Osteoblast (primary cell): ENCODE data around the gene PABPN1L. TPM values are rescaled to one million over a fixed set of nuclear protein-coding genes. Genes with fewer than 3 reads are reported as not detected.

Experiments
- DNase-seq: peaks from one replicate; pipeline ENCODE4 v3.0.0; 2011; ENCODE audit warnings: low spot score, mixed read lengths; ENCODE audit not compliant: insufficient read length; ENCODE audit errors: missing footprints
- H2AFZ ChIP-seq: 2 replicates; pipeline ENCODE4 v1.6.0; 2011; ENCODE audit warnings: mild to moderate bottlenecking, low read length
- H3K27ac ChIP-seq: 2 replicates; pipeline ENCODE4 v1.5.1; 2011; ENCODE audit warnings: mild to moderate bottlenecking, low read depth, low read length, moderate library complexity
- H3K27me3 ChIP-seq: 2 replicates; pipeline ENCODE4 v1.6.0; 2012; ENCODE audit warnings: mild to moderate bottlenecking, control low read depth, inconsistent platforms, low read length, moderate library complexity; ENCODE audit not compliant: insufficient read depth
- H3K36me3 ChIP-seq: 2 replicates; pipeline ENCODE4 v1.5.1; 2011; ENCODE audit warnings: mild to moderate bottlenecking, low read length, control low read depth, moderate library complexity; ENCODE audit not compliant: insufficient read depth
- H3K4me1 ChIP-seq: 2 replicates; pipeline ENCODE4 v1.5.1; 2011; ENCODE audit warnings: mild to moderate bottlenecking, low read length, control low read depth, moderate library complexity; ENCODE audit not compliant: insufficient read depth
- H3K4me2 ChIP-seq: 2 replicates; pipeline ENCODE4 v1.6.0; 2011; ENCODE audit warnings: mild to moderate bottlenecking, low read length; ENCODE audit not compliant: insufficient read depth
- H3K4me3 ChIP-seq: fragments of 200-600 bp; sonication (generic); 3 replicates; pipeline ENCODE4 v1.5.1; 2012; ENCODE audit warnings: mild to moderate bottlenecking, low read length, inconsistent platforms; ENCODE audit not compliant: insufficient read depth
- H3K79me2 ChIP-seq: 2 replicates; pipeline ENCODE4 v1.6.0; 2012; ENCODE audit warnings: mild to moderate bottlenecking, low read length, control low read depth, inconsistent platforms; ENCODE audit not compliant: insufficient read depth
- H3K9me3 ChIP-seq: 2 replicates; pipeline ENCODE4 v1.5.1; 2011; ENCODE audit warnings: low read depth, low read length, control low read depth
- H4K20me1 ChIP-seq: 2 replicates; pipeline ENCODE4 v1.6.0; 2012; ENCODE audit warnings: mild to moderate bottlenecking, low read length, control low read depth; ENCODE audit not compliant: insufficient read depth
- total RNA-seq: library from RNA; depleted of rRNA; stranded (reverse); fragments of >200 nt; gene quantifications from 2 replicates; pipeline ENCODE4 v1.2.3, GENCODE V29; 2012
- TF ChIP-seq, protein P1 (sequence below): IDR thresholded peaks from 2 replicates; pipeline ENCODE4 v1.5.1; 2011; ENCODE audit warnings: mild to moderate bottlenecking, low read depth, low read length, moderate library complexity; ENCODE audit errors: extremely low read depth

Gene PABPN1L
- total RNA-seq, 1 donor = not detected

DNA sequence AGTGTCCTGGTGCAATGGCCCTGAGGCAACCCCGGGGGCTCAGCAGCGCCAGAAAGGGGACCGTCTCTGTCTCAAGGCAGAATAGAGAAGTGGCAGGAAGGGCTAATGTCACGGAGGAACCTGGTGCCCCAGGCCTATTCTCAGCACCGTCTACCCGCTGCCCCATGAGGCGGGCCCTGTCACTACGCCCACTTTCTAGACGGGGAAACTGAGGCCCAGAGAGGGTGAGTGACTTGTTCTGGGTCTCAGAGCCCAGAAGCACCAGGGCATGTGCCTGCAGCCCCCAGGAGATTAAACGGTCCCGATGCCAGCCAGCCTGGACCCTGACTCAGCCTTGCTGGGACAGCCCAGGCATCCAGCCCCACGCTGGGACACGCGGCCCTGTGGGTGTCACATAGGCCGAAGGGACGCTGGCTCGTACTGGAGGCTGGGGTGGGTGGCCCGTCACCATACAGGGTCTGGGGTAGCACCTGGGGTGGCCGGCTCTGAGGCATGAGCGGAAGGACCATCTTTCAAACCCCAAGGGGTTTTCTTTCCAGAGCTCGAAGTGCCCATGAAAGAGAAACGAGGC, 40.2 kb upstream of the PABPN1L start:
- Histone ChIP-seq H3K27me3 (peaks cover 16% of the 10 kb centered on the region), H2AFZ (no peak overlapping the region)
- TF ChIP-seq, protein P1, sequence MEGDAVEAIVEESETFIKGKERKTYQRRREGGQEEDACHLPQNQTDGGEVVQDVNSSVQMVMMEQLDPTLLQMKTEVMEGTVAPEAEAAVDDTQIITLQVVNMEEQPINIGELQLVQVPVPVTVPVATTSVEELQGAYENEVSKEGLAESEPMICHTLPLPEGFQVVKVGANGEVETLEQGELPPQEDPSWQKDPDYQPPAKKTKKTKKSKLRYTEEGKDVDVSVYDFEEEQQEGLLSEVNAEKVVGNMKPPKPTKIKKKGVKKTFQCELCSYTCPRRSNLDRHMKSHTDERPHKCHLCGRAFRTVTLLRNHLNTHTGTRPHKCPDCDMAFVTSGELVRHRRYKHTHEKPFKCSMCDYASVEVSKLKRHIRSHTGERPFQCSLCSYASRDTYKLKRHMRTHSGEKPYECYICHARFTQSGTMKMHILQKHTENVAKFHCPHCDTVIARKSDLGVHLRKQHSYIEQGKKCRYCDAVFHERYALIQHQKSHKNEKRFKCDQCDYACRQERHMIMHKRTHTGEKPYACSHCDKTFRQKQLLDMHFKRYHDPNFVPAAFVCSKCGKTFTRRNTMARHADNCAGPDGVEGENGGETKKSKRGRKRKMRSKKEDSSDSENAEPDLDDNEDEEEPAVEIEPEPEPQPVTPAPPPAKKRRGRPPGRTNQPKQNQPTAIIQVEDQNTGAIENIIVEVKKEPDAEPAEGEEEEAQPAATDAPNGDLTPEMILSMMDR = no peak

DNA sequence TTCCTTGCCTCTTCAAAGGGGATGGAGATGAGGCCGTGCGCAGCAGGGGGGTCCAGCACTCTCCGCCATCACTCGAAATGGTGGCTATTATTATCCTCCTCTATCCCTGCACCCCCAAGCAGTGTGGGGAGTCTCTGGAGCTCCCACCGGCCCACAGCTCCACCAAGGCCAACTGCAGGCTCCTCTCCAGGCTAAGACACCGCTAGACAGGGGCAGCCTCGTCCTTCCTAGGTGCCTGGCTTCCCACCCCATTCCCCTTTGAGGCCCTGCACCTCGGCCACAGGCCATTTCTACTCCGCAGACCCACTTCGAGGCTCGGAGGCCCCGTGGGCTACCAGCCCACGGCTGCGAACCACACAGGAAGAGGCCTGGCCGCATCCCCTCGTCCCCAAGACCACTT, 39.6 kb upstream of the PABPN1L start:
- Histone ChIP-seq H3K79me2 (no peaks in the 10 kb centered on the region), H3K4me2 (no peak overlapping the region), H3K4me1 (no peaks in the 10 kb centered on the region), H2AFZ (no peak overlapping the region), H3K9me3 (no peaks in the 10 kb centered on the region), H3K27me3 (peaks cover 16% of the 10 kb centered on the region), H3K36me3 (no peaks in the 10 kb centered on the region), H3K27ac (no peak overlapping the region), H3K4me3 (no peak overlapping the region), H4K20me1 (no peaks in the 10 kb centered on the region)
- DNase-seq = no peak
- TF ChIP-seq, protein P1 = no peak

More for the DNA sequence above, 40.2 kb upstream of the PABPN1L start:
- no peaks in the 10 kb centered on the region for H3K36me3 ChIP-seq
- H3K27ac ChIP-seq = no peak overlapping the region
- H3K79me2 ChIP-seq = no peaks in the 10 kb centered on the region
- H3K4me3 ChIP-seq = no peak overlapping the region
- H3K4me1 ChIP-seq = no peaks in the 10 kb centered on the region
- H4K20me1 ChIP-seq = no peaks in the 10 kb centered on the region
- no peak overlapping the region for H3K4me2 ChIP-seq
- no peak for DNase-seq
- H3K9me3 ChIP-seq = no peaks in the 10 kb centered on the region

DNA sequence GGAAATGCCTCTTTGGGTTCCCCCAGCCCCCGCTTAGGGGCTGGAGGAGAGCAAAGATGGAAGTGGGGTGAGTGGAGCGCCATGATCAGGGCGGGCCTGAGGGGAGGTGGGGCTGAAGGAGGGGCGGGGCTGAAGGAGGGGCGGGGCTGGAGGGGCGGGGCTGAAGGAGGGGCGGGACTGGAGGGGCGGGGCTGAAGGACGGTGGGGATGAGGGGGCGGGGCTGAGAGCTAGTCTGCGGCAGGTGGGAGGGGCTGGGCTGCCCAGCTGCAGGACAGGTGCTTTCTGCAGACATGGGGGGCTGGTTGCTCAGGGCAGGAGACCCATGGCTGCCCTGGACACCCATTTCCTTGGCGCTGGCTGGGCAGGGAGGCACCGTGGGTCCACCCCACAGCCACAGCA, 39.1 kb upstream of the PABPN1L start:
- H3K9me3 ChIP-seq = no peaks in the 10 kb centered on the region
- no peak overlapping the region for H3K4me2 ChIP-seq
- TF ChIP-seq, protein P1 = no peak
- H3K4me3 ChIP-seq = no peak overlapping the region
- no peak overlapping the region for H3K27ac ChIP-seq
- peak; percentile 89 for DNase-seq
- no peaks in the 10 kb centered on the region for H3K79me2 ChIP-seq
- H3K27me3 ChIP-seq = peaks cover 15% of the 10 kb centered on the region
- no peaks in the 10 kb centered on the region for H3K4me1 ChIP-seq
- H3K36me3 ChIP-seq = no peaks in the 10 kb centered on the region
- H4K20me1 ChIP-seq = no peaks in the 10 kb centered on the region
- H2AFZ ChIP-seq = no peak overlapping the region

DNA sequence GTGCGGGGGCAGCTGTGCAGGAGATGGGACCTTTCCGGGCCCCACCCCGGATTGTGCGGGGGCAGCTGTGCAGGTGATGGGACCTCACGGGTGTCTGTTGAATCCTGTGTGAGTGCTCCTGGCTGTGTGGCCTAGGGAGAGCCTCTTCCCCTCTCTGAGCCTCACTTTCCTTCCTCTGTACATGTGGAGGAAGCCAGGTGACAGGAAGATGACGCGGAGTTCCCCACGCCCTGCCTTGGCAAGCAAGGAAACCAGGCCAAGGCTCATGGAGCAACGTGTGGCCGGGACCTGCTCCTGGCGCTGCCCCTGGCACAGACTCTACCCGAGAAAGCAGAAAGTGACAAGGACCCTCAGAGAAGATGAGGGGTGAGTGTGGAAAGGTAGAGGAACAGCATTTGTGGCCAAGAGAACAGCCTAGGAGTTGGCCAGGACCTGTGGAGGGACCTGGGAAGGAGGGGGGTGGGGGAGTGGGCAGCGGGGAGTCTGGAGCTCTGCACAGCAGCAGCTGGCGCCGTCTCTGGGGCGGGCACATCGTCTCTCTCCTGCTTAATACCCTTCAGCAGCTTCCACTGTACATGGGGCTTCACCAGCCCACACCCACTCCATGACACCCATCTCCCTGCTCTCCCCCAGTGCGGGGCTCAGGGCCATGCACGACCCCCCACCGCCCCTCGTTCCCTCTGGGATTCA, 38.4 kb upstream of the PABPN1L start:
- H3K79me2 ChIP-seq = no peaks in the 10 kb centered on the region
- no peak for DNase-seq
- H3K36me3 ChIP-seq = no peaks in the 10 kb centered on the region
- no peak overlapping the region for H3K4me3 ChIP-seq
- H3K27ac ChIP-seq = no peak overlapping the region
- H4K20me1 ChIP-seq = no peaks in the 10 kb centered on the region
- H3K4me1 ChIP-seq = no peaks in the 10 kb centered on the region
- H3K4me2 ChIP-seq = no peak overlapping the region
- H3K9me3 ChIP-seq = no peaks in the 10 kb centered on the region
- H2AFZ ChIP-seq = no peak overlapping the region
- TF ChIP-seq, protein P1 = no peak
- peaks cover 8% of the 10 kb centered on the region for H3K27me3 ChIP-seq
